Skeletal muscle cell (primary cell): Measurements from ENCODE around the gene SPI1.

Experiments used
- DNase-seq: peaks from one replicate; pipeline ENCODE4 v3.0.0-alpha.2; 2010; ENCODE audit warnings: low read depth
- H3K4me3 ChIP-seq: 2 replicates; pipeline ENCODE4 v1.5.1; 2011; ENCODE audit warnings: low read depth, mild to moderate bottlenecking, control low read depth, low read length, moderate library complexity

Gene SPI1

DNA sequence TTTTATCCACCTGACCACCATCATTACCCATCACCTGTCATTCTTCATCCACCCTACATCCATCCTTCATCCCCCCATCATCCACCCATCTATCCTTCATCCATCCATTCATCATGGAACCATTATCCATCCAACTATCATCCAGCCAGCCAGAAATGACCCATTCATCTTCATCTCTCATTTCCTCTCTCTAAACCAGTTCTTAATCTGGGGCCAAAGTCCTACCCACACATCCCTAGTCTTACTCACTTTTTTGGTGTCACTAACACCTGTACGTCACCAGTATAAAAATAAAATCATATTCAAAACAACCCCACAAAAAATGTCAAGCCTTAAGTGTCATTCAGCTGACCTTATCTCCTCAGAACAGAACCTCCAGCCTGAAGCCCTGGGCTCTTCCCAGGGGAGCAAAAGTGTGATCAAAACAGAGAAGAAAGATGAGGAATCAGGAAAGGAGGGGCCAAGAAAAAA, 12.3 kb downstream of the SPI1 start:
- no peak for DNase-seq
- H3K4me3 ChIP-seq, result no peak overlapping the region

DNA sequence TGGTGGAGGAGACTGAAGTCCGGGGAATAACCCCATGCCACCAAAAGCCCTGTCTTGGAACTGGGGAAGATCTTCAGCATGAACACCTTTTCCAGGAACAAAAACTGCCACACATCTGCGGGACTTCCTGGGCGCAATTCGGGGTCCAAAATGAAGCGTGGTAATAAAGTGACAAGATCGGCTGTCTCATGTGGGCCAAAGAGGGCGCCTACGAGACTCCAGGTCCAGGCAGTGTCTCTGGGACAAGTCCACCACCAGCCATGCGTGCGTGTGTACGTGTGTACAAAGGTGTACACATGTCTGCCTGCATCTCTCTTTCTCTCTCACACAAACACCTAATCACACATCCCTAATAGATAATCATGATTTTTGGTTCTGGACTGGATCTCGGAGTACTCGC, 16.9 kb downstream of the SPI1 start:
- DNase-seq, result no peak
- H3K4me3 ChIP-seq, result no peak overlapping the region

DNA sequence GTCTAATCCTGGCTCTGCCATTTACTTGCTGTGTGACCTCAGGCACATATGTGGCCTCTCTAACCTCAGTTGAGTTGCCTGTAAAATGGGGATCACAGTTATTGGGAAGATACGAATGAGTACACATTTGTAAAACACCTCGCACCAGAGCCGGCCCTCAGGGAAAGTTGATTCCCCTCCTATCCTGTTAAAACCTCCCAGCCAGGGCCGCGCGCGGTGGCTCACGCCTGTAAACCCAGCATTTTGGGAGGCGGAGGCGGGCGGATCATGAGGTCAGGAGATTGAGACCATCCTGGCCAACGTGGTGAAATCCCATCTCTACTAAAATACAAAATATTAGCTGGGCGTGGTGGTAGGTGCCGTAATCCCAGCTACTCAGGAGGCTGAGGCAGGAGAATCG, 18.0 kb downstream of the SPI1 start:
- H3K4me3 ChIP-seq, result no peak overlapping the region
- DNase-seq, result no peak

DNA sequence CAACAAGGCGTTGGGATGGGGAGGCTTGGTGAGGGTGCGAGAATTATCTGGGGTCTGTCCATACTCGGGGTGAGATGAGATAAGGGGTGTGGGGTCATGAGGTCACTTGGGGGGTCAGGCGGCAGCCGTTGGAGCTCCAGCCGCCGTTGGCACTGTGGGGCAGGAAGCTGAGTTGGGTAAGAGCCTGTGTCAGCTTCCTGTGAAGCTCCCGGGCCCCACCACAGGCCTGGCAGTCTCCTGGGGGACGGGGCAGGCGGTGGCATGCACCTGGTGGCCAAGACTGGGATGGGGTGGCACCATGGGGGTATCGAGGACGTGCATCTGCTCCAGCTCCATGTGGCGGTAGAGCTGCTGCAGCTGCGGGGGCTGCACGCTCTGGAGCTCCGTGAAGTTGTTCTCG, 18.8 kb downstream of the SPI1 start:
- H3K4me3 ChIP-seq, result no peak overlapping the region
- DNase-seq, result no peak

DNA sequence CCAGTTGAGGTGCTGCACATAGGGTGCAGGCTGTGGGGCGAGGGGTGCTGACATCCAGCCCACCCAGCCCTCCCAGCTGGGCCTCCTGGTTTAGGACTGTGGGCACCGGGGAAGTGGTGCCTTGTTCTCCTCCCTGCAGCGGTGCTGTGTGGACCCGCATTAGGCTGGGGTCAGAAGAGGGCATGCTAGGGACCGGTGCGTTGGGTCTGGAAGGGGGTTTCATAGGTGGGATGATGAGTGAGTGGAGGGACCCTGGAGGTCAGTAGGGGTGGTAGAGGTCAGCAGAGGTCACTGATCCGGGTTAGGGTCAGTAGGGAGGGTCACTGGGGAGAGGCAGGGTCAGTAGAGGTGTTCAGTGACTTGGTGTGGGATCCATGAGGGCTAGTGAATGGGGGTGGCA, 19.2 kb downstream of the SPI1 start:
- DNase-seq, result no peak
- no peak overlapping the region for H3K4me3 ChIP-seq

DNA sequence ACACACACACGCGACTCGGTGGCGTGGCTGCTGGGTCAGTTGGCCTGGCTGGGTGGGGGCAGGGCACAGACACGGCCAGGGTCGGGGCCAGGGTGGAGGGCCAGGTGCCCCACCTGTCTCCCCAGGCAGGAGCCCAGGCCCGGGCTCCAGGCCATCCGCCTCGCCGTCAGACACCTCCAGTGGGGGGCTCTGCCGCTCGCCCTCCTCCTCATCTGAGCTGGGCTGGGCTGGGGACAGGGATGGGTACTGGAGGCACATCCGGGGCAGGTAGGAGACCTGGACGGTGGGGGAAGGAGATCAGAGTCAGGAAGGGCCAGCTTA, 19.7 kb downstream of the SPI1 start:
- H3K4me3 ChIP-seq, result no peak overlapping the region
- DNase-seq, result no peak

DNA sequence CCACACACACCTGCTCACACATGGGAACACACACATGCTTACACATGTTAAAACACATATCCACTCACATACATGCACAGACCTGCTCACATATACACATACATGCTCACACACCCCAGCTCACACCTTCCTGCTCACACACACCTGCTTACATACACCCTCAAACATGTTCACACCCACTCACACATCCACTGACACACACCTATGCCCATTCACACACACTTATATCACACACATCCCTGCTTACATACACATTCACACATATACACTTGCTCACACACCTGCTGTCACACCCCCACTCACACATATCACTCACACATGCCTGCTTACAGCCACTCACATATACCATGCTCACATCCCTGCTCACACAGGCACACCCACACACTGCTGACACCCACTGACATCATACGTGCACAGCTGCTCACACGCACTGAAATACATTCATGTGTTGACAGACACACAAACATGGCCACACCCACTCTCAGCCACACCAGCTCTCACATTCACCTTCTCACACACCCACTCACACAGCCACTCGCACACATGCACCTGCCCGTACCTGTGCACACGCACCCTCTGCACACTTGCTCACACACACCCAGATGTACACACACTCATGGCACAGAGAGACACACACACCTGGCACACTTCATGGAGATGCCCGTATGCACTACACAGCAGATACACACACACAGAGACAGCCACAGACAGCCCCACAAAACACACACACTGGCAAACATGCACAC, 20.2 kb downstream of the SPI1 start:
- H3K4me3 ChIP-seq, result no peak overlapping the region
- no peak for DNase-seq

DNA sequence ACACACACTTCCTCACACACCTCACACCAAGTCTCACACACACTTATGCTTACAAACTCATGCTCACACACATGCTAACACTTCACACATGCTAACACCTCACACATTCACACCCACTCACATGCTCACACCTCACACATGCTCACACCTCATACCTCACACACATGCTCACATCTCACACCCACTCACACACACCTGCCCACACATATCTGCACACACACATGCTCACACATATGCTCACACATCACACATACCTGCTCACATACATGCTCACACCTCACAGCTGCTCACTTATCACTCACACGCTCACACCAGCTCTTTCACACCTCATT, 21.4 kb downstream of the SPI1 start:
- no peak overlapping the region for H3K4me3 ChIP-seq
- DNase-seq, result no peak

DNA sequence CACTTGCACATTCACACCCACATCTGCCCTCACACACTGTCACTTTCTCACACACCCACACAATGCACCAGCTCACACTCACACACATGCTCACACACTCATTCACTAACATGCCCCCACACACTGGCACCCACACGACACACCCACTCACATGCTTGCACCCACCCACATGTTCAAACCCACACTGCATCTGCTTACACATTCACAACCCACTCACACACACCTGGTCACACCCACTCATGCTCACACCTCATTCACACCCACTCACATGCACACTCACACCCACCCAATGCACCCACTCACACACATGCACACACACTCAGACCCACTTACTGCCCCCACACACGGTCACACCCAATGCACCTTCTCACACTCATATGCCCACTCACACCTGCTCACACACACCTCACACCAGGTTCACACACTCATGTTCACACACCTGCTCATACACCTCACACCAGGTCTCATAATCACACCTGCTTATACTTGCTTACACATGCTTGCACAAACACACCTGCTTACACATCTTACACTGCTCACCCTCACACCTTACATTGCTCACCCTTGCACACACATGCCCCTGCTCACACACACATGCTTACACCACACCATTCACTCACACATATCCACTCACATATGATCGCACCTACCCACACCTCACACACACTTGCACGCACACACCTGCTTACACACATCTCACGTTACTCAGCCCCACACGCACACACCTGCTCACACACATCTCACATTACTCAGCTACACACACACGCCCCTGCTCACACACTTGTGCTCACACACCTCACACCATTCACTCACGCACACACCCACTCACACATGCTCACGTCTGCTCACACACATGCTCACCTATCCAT, 22.0 kb downstream of the SPI1 start:
- no peak for DNase-seq
- no peak overlapping the region for H3K4me3 ChIP-seq

DNA sequence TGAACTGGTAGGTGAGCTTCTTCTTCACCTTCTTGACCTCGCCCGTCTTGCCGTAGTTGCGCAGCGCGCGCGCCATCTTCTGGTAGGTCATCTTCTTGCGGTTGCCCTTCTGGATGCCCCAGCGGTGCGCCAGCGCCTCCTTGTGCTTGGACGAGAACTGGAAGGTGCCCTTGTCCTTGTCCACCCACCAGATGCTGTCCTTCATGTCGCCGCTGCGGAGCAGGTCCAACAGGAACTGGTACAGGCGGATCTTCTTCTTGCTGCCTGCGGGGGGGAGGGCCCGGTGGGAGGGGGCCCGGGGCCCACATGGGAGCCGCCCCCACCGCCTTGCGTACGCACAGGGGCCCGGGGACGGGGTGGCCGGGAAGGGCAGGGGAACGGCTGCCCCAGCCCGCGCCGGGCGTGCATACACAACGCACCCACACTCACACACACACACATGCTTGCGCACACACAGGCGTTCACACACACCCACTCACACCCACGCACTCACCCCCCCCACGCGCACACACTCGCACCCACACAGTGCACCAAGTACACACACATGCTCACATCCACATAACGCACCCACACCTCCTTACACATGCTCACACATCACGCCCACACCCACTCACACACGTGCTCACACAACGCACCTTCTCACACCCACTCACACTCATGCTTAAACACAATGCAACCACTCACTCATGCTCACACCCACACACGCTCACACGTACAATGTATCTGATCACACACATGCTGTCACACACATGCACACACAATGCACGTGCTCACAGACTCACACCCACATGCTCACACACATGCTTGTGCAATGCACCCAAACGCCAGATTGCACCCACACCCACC, 22.8 kb downstream of the SPI1 start:
- peak; percentile 60 for DNase-seq
- peak overlapping the region; percentile 30 for H3K4me3 ChIP-seq

DNA sequence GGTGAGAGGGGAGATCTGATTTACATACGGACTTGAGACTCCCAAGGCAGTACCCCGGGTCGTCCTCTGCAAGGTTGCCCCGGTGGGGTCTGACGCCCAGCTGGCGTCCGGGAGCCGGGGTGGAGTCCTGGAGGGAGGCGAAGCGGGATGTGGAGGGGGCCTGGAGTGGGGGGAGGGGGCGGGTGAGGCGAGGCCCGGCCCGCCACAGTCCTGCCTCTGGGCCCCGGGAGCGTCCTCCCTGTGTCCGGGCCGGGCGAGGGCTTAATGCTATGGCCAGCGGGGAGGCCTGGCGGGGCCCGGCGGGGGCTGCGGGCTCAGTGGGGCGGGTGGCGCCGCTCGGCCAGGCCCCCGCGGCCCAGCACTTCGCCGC, 23.4 kb downstream of the SPI1 start:
- H3K4me3 ChIP-seq, result peak overlapping the region; percentile 30

DNA sequence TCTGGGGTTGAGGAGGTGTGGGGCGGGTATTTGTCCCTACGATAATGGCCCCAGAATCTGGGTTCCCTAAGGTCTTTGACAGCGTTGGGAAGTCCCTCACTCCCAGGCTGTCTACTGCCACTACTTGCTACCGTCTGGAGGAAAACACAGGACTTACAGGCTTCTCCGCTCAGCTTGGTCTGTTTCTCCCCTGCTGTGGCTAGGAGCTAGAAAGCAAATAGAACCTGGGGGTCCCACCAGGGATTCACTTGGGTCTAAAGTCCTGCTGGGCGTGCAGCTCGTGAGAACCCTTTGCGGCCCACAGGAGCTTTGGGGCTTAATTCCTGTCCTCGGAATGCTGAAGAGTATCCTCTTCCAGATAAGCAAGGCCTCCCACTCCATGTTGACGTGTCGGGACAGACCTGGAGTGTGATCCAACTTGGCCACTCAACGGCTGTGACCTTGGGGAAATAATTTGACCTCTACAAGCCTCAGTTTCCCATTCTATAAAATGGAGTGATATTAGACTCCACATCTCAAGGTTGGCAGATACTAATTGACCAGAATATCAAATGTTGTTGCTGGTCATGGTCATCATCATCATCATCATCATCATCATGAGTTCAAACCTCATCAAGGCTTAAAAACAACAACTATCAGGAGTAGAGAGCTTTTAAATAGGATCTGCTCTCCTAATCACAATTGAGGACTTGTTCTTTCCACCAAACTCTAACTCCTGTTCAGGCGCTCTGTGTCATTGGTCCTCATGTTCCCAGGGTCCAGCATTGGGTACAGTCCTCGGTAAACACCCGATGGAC, 24.2 kb downstream of the SPI1 start:
- no peak for DNase-seq
- no peak overlapping the region for H3K4me3 ChIP-seq

More for the DNA sequence above, 23.4 kb downstream of the SPI1 start:
- DNase-seq, result no peak

DNA sequence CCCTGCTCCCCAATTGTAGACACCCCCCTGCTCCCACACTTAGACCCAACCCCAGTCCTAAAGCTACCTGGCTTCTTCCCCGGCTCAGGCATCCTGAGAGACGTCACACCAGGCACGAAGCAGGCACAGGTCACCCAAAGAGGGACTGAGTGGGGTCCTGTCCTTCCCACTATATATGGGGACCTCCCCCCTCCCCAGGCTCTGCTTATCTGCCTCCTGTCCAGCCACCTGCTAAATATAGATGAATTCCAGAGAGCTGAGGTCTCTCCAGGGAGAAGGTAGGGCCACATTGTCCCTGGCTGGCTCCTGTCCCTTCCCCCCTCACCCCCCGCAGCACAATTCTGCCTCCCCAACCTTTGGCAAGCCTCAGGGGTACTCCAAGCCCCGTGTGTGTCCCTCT, 25.8 kb downstream of the SPI1 start, which contains the start of gene MYBPC3:
MYBPC3 (minus strand) TSS at position 147 of the 400 bp plus-strand sequence; CDS start at position 92, 55 bp downstream.
- DNase-seq, result no peak
- H3K4me3 ChIP-seq, result no peak within 1 kb of the TSS

DNA sequence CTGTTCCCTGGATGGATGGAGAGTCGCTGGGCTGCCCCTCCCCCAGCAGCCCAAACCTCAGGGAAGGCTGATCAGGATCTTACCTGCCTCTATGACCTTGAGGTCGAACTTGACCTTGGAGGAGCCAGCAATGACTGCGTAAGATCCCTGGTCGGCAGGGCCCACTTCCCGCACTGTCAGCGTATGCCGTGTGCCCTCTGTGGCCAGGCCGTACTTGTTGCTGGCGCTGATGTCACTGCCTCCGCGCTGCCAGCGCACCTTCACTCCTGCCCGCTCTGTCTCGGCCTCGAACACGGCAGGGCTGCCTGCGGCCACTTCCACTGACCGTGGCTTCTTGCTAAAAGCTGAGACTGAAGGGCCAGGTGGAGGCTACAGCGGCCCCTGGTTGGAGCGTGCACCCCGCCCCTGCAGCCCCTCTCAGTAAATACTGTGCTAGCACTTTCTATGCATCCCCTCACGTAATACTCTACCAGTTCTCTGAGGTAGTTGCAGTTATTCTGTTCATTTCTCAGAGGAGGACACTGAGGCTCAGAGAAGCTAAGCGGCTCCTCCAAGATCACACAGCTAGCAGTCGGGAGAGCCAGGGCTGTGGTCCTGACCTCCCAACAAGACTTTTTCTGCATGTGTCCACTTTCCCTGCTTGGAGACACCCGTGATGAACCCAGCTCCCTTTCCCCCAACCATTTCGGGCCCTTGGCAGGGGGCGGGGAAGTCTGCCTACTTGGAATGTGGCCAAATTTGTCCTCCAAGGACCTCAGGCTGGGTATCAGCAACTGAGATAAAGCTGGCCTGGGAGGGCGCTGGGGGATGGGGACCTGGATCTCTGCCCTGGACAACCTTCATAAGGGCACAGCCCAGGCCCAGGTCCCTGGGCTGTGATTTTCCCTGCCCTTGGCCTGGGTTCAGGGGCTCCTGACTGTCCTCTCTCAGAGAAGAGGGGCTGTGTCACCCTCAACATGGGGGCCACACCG, 26.9 kb downstream of the SPI1 start:
- H3K4me3 ChIP-seq, result no peak overlapping the region
- DNase-seq, result no peak

DNA sequence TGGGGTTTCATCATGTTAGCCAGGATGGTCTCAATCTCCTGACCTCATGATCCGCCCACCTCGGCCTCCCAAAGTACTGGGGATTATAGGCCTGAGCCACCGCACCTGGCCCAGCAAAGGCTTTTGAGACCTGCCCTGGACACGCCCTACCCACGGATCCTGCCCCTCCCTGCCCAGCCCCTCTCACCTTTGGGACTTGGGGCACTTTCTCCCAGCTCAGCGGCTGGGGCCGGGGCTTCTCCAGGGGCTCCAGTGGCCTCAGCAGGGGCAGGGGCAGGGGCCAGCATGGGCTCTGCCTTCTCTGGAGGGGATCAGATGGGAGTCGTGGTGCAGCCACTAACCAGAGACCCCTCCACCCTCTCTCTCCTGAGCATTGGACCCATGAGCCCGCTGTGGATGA, 28.0 kb downstream of the SPI1 start:
- H3K4me3 ChIP-seq, result no peak overlapping the region
- DNase-seq, result no peak

DNA sequence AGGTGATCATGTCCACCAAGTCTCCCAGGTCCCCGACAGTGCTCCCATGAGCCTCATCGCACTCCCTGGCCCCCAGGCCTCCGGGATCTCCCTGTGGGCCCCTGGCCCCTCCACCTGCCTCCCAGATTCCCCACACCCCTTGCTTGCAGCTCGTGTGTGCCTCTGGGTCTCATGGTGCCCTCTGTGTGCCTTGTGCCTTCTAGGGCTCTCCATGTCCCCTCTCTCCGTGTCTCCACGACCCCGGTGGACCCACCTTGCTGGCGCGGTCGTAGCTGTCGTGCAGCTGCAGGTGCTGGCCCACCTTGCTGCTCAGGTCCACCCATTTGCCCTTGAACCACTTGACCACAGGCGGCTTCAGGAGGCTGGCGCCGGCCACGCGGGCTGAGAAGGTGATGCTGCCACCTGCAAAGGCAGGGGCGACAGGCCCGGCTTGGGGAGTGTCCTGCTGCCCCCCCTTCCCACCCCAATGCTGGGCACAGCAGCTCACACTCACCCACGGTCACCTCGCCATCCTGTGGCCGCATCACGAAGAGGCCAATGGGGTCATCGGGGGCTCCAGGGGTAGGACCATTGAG, 28.7 kb downstream of the SPI1 start:
- DNase-seq, result no peak
- H3K4me3 ChIP-seq, result no peak overlapping the region

DNA sequence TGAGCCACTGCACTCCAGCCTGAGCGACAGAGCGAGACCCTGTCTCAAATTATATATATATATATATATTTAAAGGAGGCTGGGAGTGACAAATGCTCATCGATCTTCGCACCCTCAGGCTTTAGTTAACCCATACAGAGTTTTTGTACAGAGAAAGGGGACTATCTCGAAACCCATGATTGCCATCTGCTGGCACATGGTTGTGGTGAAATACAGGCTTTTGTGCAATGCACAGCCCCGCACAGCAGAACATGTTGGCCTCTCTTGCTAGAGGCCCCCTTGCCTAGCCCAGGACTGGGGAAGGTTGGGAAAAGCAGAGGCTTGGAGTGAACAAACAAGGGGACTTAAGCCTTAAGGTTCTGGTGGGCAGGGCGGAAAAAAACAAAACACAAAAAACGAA, 29.5 kb downstream of the SPI1 start:
- DNase-seq, result no peak
- H3K4me3 ChIP-seq, result no peak overlapping the region
